ENCODE results near the gene ITPR2.

The ITPR2 gene

DNA sequence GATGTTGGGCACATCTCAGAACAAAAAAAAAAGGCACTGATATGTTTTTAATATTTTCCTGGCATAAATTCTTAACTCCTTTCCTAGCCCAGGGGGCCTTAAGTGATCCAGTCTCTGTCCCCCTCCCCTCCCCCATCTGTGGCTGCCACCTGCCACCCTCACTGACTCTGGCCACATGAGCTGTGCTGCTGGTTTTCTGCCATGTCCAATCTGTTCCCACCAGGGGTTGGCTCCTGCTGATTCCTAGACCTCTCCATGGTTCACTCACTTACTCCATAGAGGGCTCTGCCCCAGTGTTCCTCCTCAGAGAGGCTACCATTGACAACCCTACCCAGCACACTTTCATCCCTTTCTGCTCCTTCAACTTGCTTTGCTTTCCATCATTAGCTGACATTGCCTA is 474.3 kb downstream of the ITPR2 start:
- Histone ChIP-seq H3K9ac (ENCODE audit: low read depth, low read length, poor library complexity, severe bottlenecking) (no peak overlapping the region), H3K79me2 (ENCODE audit: insufficient read depth, low read length) (no peaks in the 10 kb centered on the region), H4K20me1 (ENCODE audit: insufficient read depth, low read length, poor library complexity, severe bottlenecking) (no peaks in the 10 kb centered on the region), H3K36me3 (ENCODE audit: insufficient read depth, low read length) (no peaks in the 10 kb centered on the region), H3F3A (ENCODE audit: low read depth) (no peaks in the 10 kb centered on the region), H3K4me1 (ENCODE audit: insufficient read depth, low read length, poor library complexity, severe bottlenecking) (no peaks in the 10 kb centered on the region), H3K27me3 (ENCODE audit: insufficient read depth, low read length, poor library complexity, severe bottlenecking) (no peaks in the 10 kb centered on the region), H3K4me3 (ENCODE audit: low read length, poor library complexity, severe bottlenecking) (no peak overlapping the region), H3K9me2 (replicated peaks; ENCODE audit: low read depth, low read length) (no peaks in the 10 kb centered on the region), H3K4me2 (ENCODE audit: low read depth, low read length, poor library complexity, severe bottlenecking) (no peak overlapping the region), H3K9me3 (ENCODE audit: insufficient read depth, low read depth, low read length) (no peaks in the 10 kb centered on the region), H2AFZ (ENCODE audit: low read length) (no peak overlapping the region)
- TF ChIP-seq EZH2phosphoT487 (IDR thresholded peaks at IDR 0.05; ENCODE audit: borderline replicate concordance): no peak
- TF ChIP-seq, protein P1, sequence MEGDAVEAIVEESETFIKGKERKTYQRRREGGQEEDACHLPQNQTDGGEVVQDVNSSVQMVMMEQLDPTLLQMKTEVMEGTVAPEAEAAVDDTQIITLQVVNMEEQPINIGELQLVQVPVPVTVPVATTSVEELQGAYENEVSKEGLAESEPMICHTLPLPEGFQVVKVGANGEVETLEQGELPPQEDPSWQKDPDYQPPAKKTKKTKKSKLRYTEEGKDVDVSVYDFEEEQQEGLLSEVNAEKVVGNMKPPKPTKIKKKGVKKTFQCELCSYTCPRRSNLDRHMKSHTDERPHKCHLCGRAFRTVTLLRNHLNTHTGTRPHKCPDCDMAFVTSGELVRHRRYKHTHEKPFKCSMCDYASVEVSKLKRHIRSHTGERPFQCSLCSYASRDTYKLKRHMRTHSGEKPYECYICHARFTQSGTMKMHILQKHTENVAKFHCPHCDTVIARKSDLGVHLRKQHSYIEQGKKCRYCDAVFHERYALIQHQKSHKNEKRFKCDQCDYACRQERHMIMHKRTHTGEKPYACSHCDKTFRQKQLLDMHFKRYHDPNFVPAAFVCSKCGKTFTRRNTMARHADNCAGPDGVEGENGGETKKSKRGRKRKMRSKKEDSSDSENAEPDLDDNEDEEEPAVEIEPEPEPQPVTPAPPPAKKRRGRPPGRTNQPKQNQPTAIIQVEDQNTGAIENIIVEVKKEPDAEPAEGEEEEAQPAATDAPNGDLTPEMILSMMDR (conservative IDR thresholded peaks at IDR 0.05; ENCODE audit: low read length): no peak

DNA sequence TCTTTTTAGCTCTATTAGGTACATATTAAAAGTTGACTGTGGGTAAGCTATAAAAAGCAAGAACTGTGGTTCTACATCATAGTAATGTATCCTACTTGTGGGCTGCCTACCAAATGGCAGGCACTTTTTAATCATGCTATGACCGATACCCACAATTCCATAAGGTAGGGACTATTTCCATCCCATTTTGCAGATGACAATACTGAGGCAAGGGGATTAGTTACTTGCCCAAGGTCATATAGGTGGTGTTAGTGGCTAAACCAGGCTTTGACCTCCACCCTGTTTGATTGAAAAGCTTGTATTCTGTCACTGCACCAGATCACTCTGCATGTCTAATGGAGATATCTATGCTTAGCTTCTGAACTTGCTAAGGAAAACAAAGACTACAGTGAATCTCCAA is 485.7 kb downstream of the ITPR2 start:
- Histone ChIP-seq H3F3A (ENCODE audit: low read depth) (no peaks in the 10 kb centered on the region), H2AFZ (ENCODE audit: low read length) (no peak overlapping the region), H3K79me2 (ENCODE audit: insufficient read depth, low read length) (no peaks in the 10 kb centered on the region), H3K36me3 (ENCODE audit: insufficient read depth, low read length) (no peaks in the 10 kb centered on the region), H3K9ac (ENCODE audit: low read depth, low read length, poor library complexity, severe bottlenecking) (no peak overlapping the region), H3K27me3 (ENCODE audit: insufficient read depth, low read length, poor library complexity, severe bottlenecking) (no peaks in the 10 kb centered on the region), H3K4me2 (ENCODE audit: low read depth, low read length, poor library complexity, severe bottlenecking) (no peak overlapping the region), H3K9me2 (replicated peaks; ENCODE audit: low read depth, low read length) (no peaks in the 10 kb centered on the region), H4K20me1 (ENCODE audit: insufficient read depth, low read length, poor library complexity, severe bottlenecking) (no peaks in the 10 kb centered on the region), H3K4me1 (ENCODE audit: insufficient read depth, low read length, poor library complexity, severe bottlenecking) (peaks cover 6% of the 10 kb centered on the region), H3K4me3 (ENCODE audit: low read length, poor library complexity, severe bottlenecking) (no peak overlapping the region), H3K9me3 (ENCODE audit: insufficient read depth, low read depth, low read length) (no peaks in the 10 kb centered on the region)
- no peak for TF ChIP-seq EZH2phosphoT487 (IDR thresholded peaks at IDR 0.05; ENCODE audit: borderline replicate concordance)
- TF ChIP-seq, protein P1 (conservative IDR thresholded peaks at IDR 0.05; ENCODE audit: low read length): no peak

DNA sequence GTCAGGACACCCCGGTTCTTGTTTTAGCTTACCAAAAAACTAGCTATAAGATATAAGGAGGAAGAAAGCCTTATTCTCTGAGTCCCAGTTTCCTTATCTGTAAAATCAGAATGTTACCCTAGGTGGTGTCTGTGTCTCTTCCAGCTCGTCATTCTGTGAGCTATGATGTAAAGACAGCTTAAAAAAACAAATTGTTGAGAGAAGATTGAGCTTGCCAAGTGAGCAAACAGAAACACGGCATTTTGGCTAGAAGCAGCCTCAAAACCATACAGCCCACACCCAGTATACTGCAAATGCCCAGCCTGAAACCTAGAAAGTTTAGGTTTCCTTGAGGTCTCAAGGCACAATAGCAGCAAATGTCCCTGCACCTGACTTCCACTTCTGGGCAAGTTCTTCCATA is 486.3 kb downstream of the ITPR2 start:
- no peaks in the 10 kb centered on the region for H3F3A ChIP-seq (ENCODE audit: low read depth)
- no peaks in the 10 kb centered on the region for H3K36me3 ChIP-seq (ENCODE audit: insufficient read depth, low read length)
- no peak overlapping the region for H2AFZ ChIP-seq (ENCODE audit: low read length)
- peaks cover 11% of the 10 kb centered on the region for H3K4me1 ChIP-seq (ENCODE audit: insufficient read depth, low read length, poor library complexity, severe bottlenecking)
- TF ChIP-seq, protein P1 (conservative IDR thresholded peaks at IDR 0.05; ENCODE audit: low read length): no peak
- TF ChIP-seq EZH2phosphoT487 (IDR thresholded peaks at IDR 0.05; ENCODE audit: borderline replicate concordance): no peak
- no peaks in the 10 kb centered on the region for H3K9me3 ChIP-seq (ENCODE audit: insufficient read depth, low read depth, low read length)
- no peak overlapping the region for H3K4me2 ChIP-seq (ENCODE audit: low read depth, low read length, poor library complexity, severe bottlenecking)
- no peaks in the 10 kb centered on the region for H3K9me2 ChIP-seq (replicated peaks; ENCODE audit: low read depth, low read length)
- no peaks in the 10 kb centered on the region for H4K20me1 ChIP-seq (ENCODE audit: insufficient read depth, low read length, poor library complexity, severe bottlenecking)
- H3K4me3 ChIP-seq (ENCODE audit: low read length, poor library complexity, severe bottlenecking): no peak overlapping the region
- H3K27me3 ChIP-seq (ENCODE audit: insufficient read depth, low read length, poor library complexity, severe bottlenecking): no peaks in the 10 kb centered on the region
- no peaks in the 10 kb centered on the region for H3K79me2 ChIP-seq (ENCODE audit: insufficient read depth, low read length)
- H3K9ac ChIP-seq (ENCODE audit: low read depth, low read length, poor library complexity, severe bottlenecking): no peak overlapping the region

Data from Loucy (cell line).